ENCODE results near the gene SPOCD1.
A peak's percentile ranks its signal among the peaks of the same experiment; 100 is the strongest.

SPOCD1 gene

GRCh38 chr1:31812158-31812829, 3.5 kb downstream of the SPOCD1 start:
- DNase-seq (ENCODE audit: low read depth), result no peak
- H3K9me3 ChIP-seq (ENCODE audit: control insufficient read depth, low read length), result no peaks in the 10 kb centered on the region
- H3K36me3 ChIP-seq (ENCODE audit: control insufficient read depth, insufficient read depth, low read length, severe bottlenecking), result no peaks in the 10 kb centered on the region
- H3K9ac ChIP-seq (ENCODE audit: low read length), result no peak overlapping the region
- peaks cover 2% of the 10 kb centered on the region for H3K4me1 ChIP-seq (ENCODE audit: control insufficient read depth, insufficient read depth, low read length)
- no peak overlapping the region for H3K4me3 ChIP-seq (ENCODE audit: low read length)
- H3K27me3 ChIP-seq (replicated peaks; ENCODE audit: control insufficient read depth, insufficient read depth, low read length), result no peaks in the 10 kb centered on the region

- Histone ChIP-seq H3K4me3 (ENCODE audit: low read length) (no peak overlapping the region), H3K9ac (ENCODE audit: low read length) (no peak overlapping the region)
- peak; percentile 55 for DNase-seq (ENCODE audit: low read depth)
These were observed 4.2 kb downstream of the SPOCD1 start for GRCh38 chr1:31811605-31812004.

GRCh38 chr1:31809698-31810097, 6.1 kb downstream of the SPOCD1 start:
- no peak overlapping the region for H3K9ac ChIP-seq (ENCODE audit: low read length)
- H3K4me3 ChIP-seq (ENCODE audit: low read length), result no peak overlapping the region
- H3K27me3 ChIP-seq (replicated peaks; ENCODE audit: control insufficient read depth, insufficient read depth, low read length), result no peaks in the 10 kb centered on the region
- no peaks in the 10 kb centered on the region for H3K9me3 ChIP-seq (ENCODE audit: control insufficient read depth, low read length)
- no peaks in the 10 kb centered on the region for H3K36me3 ChIP-seq (ENCODE audit: control insufficient read depth, insufficient read depth, low read length, severe bottlenecking)
- DNase-seq (ENCODE audit: low read depth), result no peak
- peaks cover 2% of the 10 kb centered on the region for H3K4me1 ChIP-seq (ENCODE audit: control insufficient read depth, insufficient read depth, low read length)

More at GRCh38 chr1:31811605-31812004, 4.2 kb downstream of the SPOCD1 start:
- no peaks in the 10 kb centered on the region for H3K27me3 ChIP-seq (replicated peaks; ENCODE audit: control insufficient read depth, insufficient read depth, low read length)
- H3K9me3 ChIP-seq (ENCODE audit: control insufficient read depth, low read length), result no peaks in the 10 kb centered on the region
- H3K36me3 ChIP-seq (ENCODE audit: control insufficient read depth, insufficient read depth, low read length, severe bottlenecking), result no peaks in the 10 kb centered on the region
- peaks cover 2% of the 10 kb centered on the region for H3K4me1 ChIP-seq (ENCODE audit: control insufficient read depth, insufficient read depth, low read length)

- Histone ChIP-seq H3K9me3 (ENCODE audit: control insufficient read depth, low read length) (no peaks in the 10 kb centered on the region), H3K4me3 (ENCODE audit: low read length) (no peak overlapping the region), H3K36me3 (ENCODE audit: control insufficient read depth, insufficient read depth, low read length, severe bottlenecking) (no peaks in the 10 kb centered on the region), H3K9ac (ENCODE audit: low read length) (no peak overlapping the region), H3K27me3 (replicated peaks; ENCODE audit: control insufficient read depth, insufficient read depth, low read length) (no peaks in the 10 kb centered on the region), H3K4me1 (ENCODE audit: control insufficient read depth, insufficient read depth, low read length) (no peaks in the 10 kb centered on the region)
- DNase-seq (ENCODE audit: low read depth), result no peak
These were observed 8.4 kb downstream of the SPOCD1 start for GRCh38 chr1:31807273-31808048.

GRCh38 chr1:31805318-31805717, 10.5 kb downstream of the SPOCD1 start:
- DNase-seq (ENCODE audit: low read depth), result no peak
- Histone ChIP-seq H3K27me3 (replicated peaks; ENCODE audit: control insufficient read depth, insufficient read depth, low read length) (no peaks in the 10 kb centered on the region), H3K9me3 (ENCODE audit: control insufficient read depth, low read length) (no peaks in the 10 kb centered on the region), H3K36me3 (ENCODE audit: control insufficient read depth, insufficient read depth, low read length, severe bottlenecking) (no peaks in the 10 kb centered on the region), H3K4me1 (ENCODE audit: control insufficient read depth, insufficient read depth, low read length) (no peaks in the 10 kb centered on the region), H3K9ac (ENCODE audit: low read length) (no peak overlapping the region), H3K4me3 (ENCODE audit: low read length) (no peak overlapping the region)

- H3K9me3 ChIP-seq (ENCODE audit: control insufficient read depth, low read length), result no peaks in the 10 kb centered on the region
- no peak overlapping the region for H3K9ac ChIP-seq (ENCODE audit: low read length)
- H3K27me3 ChIP-seq (replicated peaks; ENCODE audit: control insufficient read depth, insufficient read depth, low read length), result no peaks in the 10 kb centered on the region
- no peak overlapping the region for H3K4me3 ChIP-seq (ENCODE audit: low read length)
- no peaks in the 10 kb centered on the region for H3K36me3 ChIP-seq (ENCODE audit: control insufficient read depth, insufficient read depth, low read length, severe bottlenecking)
- DNase-seq (ENCODE audit: low read depth), result no peak
- peaks cover 11% of the 10 kb centered on the region for H3K4me1 ChIP-seq (ENCODE audit: control insufficient read depth, insufficient read depth, low read length)
These were observed 11.7 kb downstream of the SPOCD1 start for GRCh38 chr1:31804098-31804497.

GRCh38 chr1:31803610-31804009, 12.2 kb downstream of the SPOCD1 start:
- H3K9ac ChIP-seq (ENCODE audit: low read length), result no peak overlapping the region
- DNase-seq (ENCODE audit: low read depth), result no peak
- no peaks in the 10 kb centered on the region for H3K36me3 ChIP-seq (ENCODE audit: control insufficient read depth, insufficient read depth, low read length, severe bottlenecking)

GRCh38 chr1:31802190-31803150, 13.4 kb downstream of the SPOCD1 start:
- DNase-seq (ENCODE audit: low read depth), result peak; percentile 24
- Histone ChIP-seq H3K27me3 (replicated peaks; ENCODE audit: control insufficient read depth, insufficient read depth, low read length) (no peaks in the 10 kb centered on the region), H3K4me1 (ENCODE audit: control insufficient read depth, insufficient read depth, low read length) (peaks cover 27% of the 10 kb centered on the region), H3K9me3 (ENCODE audit: control insufficient read depth, low read length) (no peaks in the 10 kb centered on the region), H3K4me3 (ENCODE audit: low read length) (peak overlapping the region; percentile 74), H3K36me3 (ENCODE audit: control insufficient read depth, insufficient read depth, low read length, severe bottlenecking) (no peaks in the 10 kb centered on the region), H3K9ac (ENCODE audit: low read length) (peak overlapping the region; percentile 64)

More at GRCh38 chr1:31803610-31804009, 12.2 kb downstream of the SPOCD1 start:
- Histone ChIP-seq H3K4me1 (ENCODE audit: control insufficient read depth, insufficient read depth, low read length) (peaks cover 16% of the 10 kb centered on the region), H3K27me3 (replicated peaks; ENCODE audit: control insufficient read depth, insufficient read depth, low read length) (no peaks in the 10 kb centered on the region), H3K4me3 (ENCODE audit: low read length) (no peak overlapping the region), H3K9me3 (ENCODE audit: control insufficient read depth, low read length) (no peaks in the 10 kb centered on the region)

- no peak for DNase-seq (ENCODE audit: low read depth)
- no peaks in the 10 kb centered on the region for H3K36me3 ChIP-seq (ENCODE audit: control insufficient read depth, insufficient read depth, low read length, severe bottlenecking)
- H3K4me3 ChIP-seq (ENCODE audit: low read length), result no peak overlapping the region
- no peak overlapping the region for H3K9ac ChIP-seq (ENCODE audit: low read length)
- no peaks in the 10 kb centered on the region for H3K9me3 ChIP-seq (ENCODE audit: control insufficient read depth, low read length)
- H3K27me3 ChIP-seq (replicated peaks; ENCODE audit: control insufficient read depth, insufficient read depth, low read length), result no peaks in the 10 kb centered on the region
- peaks cover 38% of the 10 kb centered on the region for H3K4me1 ChIP-seq (ENCODE audit: control insufficient read depth, insufficient read depth, low read length)
These were observed 14.4 kb downstream of the SPOCD1 start for GRCh38 chr1:31801458-31801857.

- Histone ChIP-seq H3K36me3 (ENCODE audit: control insufficient read depth, insufficient read depth, low read length, severe bottlenecking) (no peaks in the 10 kb centered on the region), H3K4me3 (ENCODE audit: low read length) (no peak overlapping the region)
These were observed 15.2 kb downstream of the SPOCD1 start for GRCh38 chr1:31800674-31800967.

More at GRCh38 chr1:31800674-31800967, 15.2 kb downstream of the SPOCD1 start:
- Histone ChIP-seq H3K9me3 (ENCODE audit: control insufficient read depth, low read length) (no peaks in the 10 kb centered on the region), H3K27me3 (replicated peaks; ENCODE audit: control insufficient read depth, insufficient read depth, low read length) (no peaks in the 10 kb centered on the region), H3K4me1 (ENCODE audit: control insufficient read depth, insufficient read depth, low read length) (peaks cover 46% of the 10 kb centered on the region), H3K9ac (ENCODE audit: low read length) (no peak overlapping the region)
- no peak for DNase-seq (ENCODE audit: low read depth)
